ENCODE results near the gene PFN2.

Gene PFN2

DNA sequence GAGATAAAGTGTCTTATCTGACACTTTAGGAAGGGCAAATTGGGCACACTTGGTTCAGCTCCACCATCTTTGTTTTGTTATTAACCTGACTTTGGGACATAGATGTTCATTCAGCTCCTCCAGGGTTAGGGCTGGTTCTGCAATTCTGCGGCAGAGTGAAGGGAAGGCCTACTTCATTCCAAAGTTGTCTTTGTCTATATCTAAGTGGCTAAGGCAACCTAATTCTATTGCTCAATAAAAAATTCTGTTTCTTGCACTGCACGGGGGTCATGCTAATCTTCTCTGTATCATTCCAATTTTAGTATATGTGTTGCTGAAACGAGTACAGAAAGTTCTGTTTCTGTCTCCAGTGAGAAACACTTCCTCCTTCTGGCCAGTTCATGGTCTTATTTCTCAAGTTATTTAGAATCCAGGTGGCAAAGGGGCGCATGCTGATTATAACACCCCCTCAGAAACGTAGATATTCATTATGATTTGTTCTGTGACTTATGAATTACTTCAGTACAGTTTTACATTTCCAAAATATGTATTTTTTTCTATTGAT is 53.5 kb downstream of the PFN2 start:
- peaks cover 9% of the 10 kb centered on the region for H3K36me3 ChIP-seq (ENCODE audit: control insufficient read depth, low read length)
- TF ChIP-seq, protein P1, sequence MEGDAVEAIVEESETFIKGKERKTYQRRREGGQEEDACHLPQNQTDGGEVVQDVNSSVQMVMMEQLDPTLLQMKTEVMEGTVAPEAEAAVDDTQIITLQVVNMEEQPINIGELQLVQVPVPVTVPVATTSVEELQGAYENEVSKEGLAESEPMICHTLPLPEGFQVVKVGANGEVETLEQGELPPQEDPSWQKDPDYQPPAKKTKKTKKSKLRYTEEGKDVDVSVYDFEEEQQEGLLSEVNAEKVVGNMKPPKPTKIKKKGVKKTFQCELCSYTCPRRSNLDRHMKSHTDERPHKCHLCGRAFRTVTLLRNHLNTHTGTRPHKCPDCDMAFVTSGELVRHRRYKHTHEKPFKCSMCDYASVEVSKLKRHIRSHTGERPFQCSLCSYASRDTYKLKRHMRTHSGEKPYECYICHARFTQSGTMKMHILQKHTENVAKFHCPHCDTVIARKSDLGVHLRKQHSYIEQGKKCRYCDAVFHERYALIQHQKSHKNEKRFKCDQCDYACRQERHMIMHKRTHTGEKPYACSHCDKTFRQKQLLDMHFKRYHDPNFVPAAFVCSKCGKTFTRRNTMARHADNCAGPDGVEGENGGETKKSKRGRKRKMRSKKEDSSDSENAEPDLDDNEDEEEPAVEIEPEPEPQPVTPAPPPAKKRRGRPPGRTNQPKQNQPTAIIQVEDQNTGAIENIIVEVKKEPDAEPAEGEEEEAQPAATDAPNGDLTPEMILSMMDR (IDR thresholded peaks at IDR 0.05; ENCODE audit: low read depth, low read length, poor library complexity, severe bottlenecking): no peak
- TF ChIP-seq EZH2phosphoT487 (IDR thresholded peaks at IDR 0.05; ENCODE audit: borderline replicate concordance, low read length): no peak
- no peaks in the 10 kb centered on the region for H4K20me1 ChIP-seq (ENCODE audit: control insufficient read depth, insufficient read depth, low read depth, low read length)
- H3K4me1 ChIP-seq (ENCODE audit: control insufficient read depth, low read length): peaks cover 5% of the 10 kb centered on the region
- H3K9me3 ChIP-seq (ENCODE audit: control insufficient read depth, insufficient read depth, low read length): no peaks in the 10 kb centered on the region
- no peaks in the 10 kb centered on the region for H3K27me3 ChIP-seq (ENCODE audit: control insufficient read depth, low read length)
- no peak overlapping the region for H3K27ac ChIP-seq (ENCODE audit: low read depth, low read length)
- no peak overlapping the region for H3K4me3 ChIP-seq (ENCODE audit: low read length)
- no peak overlapping the region for H3K4me2 ChIP-seq (ENCODE audit: low read length)
- H3K79me2 ChIP-seq (ENCODE audit: control insufficient read depth, low read length): no peaks in the 10 kb centered on the region
- H3K9me2 ChIP-seq (replicated peaks; ENCODE audit: control insufficient read depth, low read length): no peaks in the 10 kb centered on the region
- no peaks in the 10 kb centered on the region for H3F3A ChIP-seq (ENCODE audit: control insufficient read depth, insufficient read depth)

All from DOHH2 (cell line).